ENCODE measurements around the gene TRIM71. TPM values are rescaled to one million over a fixed set of nuclear protein-coding genes. Genes with fewer than 3 reads are reported as not detected.

Gene TRIM71
- total and polyA plus RNA-seq, 2 of the 13 experiments (the other 11 are each of a cell fraction or from before 2014, with no cell fraction given), result 21.7 to 76.9 TPM

DNA sequence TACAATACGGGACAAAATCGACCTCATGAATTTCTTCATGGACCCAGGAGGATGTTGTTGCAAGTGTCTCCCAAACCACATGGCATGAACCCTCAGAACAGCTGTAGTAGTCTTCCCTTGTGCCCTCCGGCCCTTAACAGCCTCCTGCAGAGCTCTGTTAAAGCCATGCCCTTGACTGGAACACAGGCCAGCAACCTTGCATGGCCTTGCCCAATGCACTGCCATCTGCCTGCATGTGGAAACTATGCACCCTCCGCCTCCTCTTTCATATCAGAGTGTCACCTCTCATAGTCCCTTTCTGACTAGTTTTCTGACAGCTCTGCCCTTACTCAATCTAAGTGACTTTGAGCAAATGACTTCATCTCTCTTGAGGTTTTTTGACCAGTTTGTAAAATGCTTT lies 39.4 kb upstream of the TRIM71 start (continued):
- TF ChIP-seq, protein P1, sequence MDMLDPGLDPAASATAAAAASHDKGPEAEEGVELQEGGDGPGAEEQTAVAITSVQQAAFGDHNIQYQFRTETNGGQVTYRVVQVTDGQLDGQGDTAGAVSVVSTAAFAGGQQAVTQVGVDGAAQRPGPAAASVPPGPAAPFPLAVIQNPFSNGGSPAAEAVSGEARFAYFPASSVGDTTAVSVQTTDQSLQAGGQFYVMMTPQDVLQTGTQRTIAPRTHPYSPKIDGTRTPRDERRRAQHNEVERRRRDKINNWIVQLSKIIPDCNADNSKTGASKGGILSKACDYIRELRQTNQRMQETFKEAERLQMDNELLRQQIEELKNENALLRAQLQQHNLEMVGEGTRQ (IDR thresholded peaks at IDR 0.05; ENCODE audit: low read depth, low read length), result no peak
- TF ChIP-seq, protein P1 (CRISPR knock-in tag; IDR thresholded peaks at IDR 0.05; ENCODE audit: borderline replicate concordance), result no peak
- TF ChIP-seq FOXP4 (CRISPR knock-in tag; IDR thresholded peaks at IDR 0.05) (no peak), PHF21A (CRISPR knock-in tag; IDR thresholded peaks at IDR 0.05) (no peak), SOX5 (CRISPR knock-in tag; IDR thresholded peaks at IDR 0.05; ENCODE audit: borderline replicate concordance) (no peak), AGO2 (optimal IDR thresholded peaks at IDR 0.05; ENCODE audit: low read depth, low read length) (no peak), ZSCAN12 (CRISPR knock-in tag; IDR thresholded peaks at IDR 0.05) (no peak), AHR (CRISPR knock-in tag; IDR thresholded peaks at IDR 0.05) (no peak), HDAC1 (CRISPR knock-in tag; IDR thresholded peaks at IDR 0.05) (no peak), RFXAP (CRISPR knock-in tag; IDR thresholded peaks at IDR 0.05; ENCODE audit: borderline replicate concordance) (no peak), STAT5B (CRISPR knock-in tag; IDR thresholded peaks at IDR 0.05) (no peak), ZNF672 (CRISPR knock-in tag; IDR thresholded peaks at IDR 0.05) (no peak), REPIN1 (CRISPR knock-in tag; IDR thresholded peaks at IDR 0.05; ENCODE audit: borderline replicate concordance, low read depth) (no peak), HNF4A (CRISPR knock-in tag; IDR thresholded peaks at IDR 0.05) (peak; percentile 29; the same call in 1 of the 2 replicates), IKZF4 (CRISPR knock-in tag; IDR thresholded peaks at IDR 0.05; ENCODE audit: borderline replicate concordance, low read depth, not compliant biosample characterization) (no peak), ZZZ3 (CRISPR knock-in tag; IDR thresholded peaks at IDR 0.05; ENCODE audit: borderline replicate concordance) (no peak), MAZ (IDR thresholded peaks at IDR 0.05; ENCODE audit: borderline replicate concordance, low read depth, low read length) (no peak), MAZ (CRISPR knock-in tag; IDR thresholded peaks at IDR 0.05; ENCODE audit: low read depth) (no peak), ZFAT (CRISPR knock-in tag; conservative IDR thresholded peaks at IDR 0.05) (no peak), NAIF1 (CRISPR knock-in tag; IDR thresholded peaks at IDR 0.05; ENCODE audit: borderline replicate concordance) (no peak), ZNF704 (CRISPR knock-in tag; IDR thresholded peaks at IDR 0.05; ENCODE audit: borderline replicate concordance) (no peak), ZNF136 (CRISPR knock-in tag; IDR thresholded peaks at IDR 0.05; ENCODE audit: low read depth) (no peak), ZNF207 (IDR thresholded peaks at IDR 0.05; ENCODE audit: borderline replicate concordance) (no peak)
- TF ChIP-seq, protein P2, sequence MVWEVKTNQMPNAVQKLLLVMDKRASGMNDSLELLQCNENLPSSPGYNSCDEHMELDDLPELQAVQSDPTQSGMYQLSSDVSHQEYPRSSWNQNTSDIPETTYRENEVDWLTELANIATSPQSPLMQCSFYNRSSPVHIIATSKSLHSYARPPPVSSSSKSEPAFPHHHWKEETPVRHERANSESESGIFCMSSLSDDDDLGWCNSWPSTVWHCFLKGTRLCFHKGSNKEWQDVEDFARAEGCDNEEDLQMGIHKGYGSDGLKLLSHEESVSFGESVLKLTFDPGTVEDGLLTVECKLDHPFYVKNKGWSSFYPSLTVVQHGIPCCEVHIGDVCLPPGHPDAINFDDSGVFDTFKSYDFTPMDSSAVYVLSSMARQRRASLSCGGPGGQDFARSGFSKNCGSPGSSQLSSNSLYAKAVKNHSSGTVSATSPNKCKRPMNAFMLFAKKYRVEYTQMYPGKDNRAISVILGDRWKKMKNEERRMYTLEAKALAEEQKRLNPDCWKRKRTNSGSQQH (CRISPR knock-in tag; IDR thresholded peaks at IDR 0.05; ENCODE audit: low read depth), result no peak
- TF ChIP-seq, protein P3, sequence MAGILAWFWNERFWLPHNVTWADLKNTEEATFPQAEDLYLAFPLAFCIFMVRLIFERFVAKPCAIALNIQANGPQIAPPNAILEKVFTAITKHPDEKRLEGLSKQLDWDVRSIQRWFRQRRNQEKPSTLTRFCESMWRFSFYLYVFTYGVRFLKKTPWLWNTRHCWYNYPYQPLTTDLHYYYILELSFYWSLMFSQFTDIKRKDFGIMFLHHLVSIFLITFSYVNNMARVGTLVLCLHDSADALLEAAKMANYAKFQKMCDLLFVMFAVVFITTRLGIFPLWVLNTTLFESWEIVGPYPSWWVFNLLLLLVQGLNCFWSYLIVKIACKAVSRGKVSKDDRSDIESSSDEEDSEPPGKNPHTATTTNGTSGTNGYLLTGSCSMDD (CRISPR knock-in tag; IDR thresholded peaks at IDR 0.05), result no peak

All from HepG2 (cell line).